ENCODE measurements around the gene LMNTD1.

DNA sequence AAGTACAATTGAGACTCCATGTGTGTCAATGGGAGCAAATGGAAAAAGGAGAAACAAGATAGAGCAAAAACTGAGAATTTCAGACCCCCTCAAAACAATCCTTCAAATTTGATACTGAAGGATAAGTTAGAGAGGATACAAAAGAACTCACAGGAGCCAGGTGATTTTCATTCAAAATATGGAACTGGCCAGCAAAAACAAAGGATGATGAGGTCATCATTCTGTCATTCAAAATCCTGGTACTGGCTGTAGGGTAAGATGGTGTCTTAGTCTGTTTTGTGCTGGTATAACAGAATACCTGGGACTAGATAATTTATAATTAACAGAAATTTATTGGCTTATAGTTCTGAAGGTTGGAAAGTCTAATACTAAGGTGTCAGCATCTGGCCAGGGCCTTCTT lies 80.6 kb downstream of the LMNTD1 start:
- TF ChIP-seq, protein P1, sequence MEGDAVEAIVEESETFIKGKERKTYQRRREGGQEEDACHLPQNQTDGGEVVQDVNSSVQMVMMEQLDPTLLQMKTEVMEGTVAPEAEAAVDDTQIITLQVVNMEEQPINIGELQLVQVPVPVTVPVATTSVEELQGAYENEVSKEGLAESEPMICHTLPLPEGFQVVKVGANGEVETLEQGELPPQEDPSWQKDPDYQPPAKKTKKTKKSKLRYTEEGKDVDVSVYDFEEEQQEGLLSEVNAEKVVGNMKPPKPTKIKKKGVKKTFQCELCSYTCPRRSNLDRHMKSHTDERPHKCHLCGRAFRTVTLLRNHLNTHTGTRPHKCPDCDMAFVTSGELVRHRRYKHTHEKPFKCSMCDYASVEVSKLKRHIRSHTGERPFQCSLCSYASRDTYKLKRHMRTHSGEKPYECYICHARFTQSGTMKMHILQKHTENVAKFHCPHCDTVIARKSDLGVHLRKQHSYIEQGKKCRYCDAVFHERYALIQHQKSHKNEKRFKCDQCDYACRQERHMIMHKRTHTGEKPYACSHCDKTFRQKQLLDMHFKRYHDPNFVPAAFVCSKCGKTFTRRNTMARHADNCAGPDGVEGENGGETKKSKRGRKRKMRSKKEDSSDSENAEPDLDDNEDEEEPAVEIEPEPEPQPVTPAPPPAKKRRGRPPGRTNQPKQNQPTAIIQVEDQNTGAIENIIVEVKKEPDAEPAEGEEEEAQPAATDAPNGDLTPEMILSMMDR (IDR thresholded peaks at IDR 0.05 in 2 of 3, conservative IDR thresholded peaks at IDR 0.05 in 1 of 3; ENCODE audit: control insufficient read depth in 2 of 3, extremely low read depth in 1 of 3, insufficient read depth in 1 of 3, low read depth in 3 of 3, low read length in 3 of 3) = no peak
- TF ChIP-seq POLR2A (IDR thresholded peaks at IDR 0.05; ENCODE audit: low read depth, low read length) (no peak), FOXM1 (IDR thresholded peaks at IDR 0.05; ENCODE audit: low read depth, low read length) (no peak)

Data from GM12878 (cell line).